GM10266 (cell line): ENCODE data around the gene ZFAND6.

Experiments used
- DNase-seq: peaks from one replicate; pipeline ENCODE4 v3.0.0; 2012; ENCODE audit errors: extremely low spot score
- CTCF ChIP-seq: IDR thresholded peaks from 2 replicates; pipeline ENCODE4 v1.5.1; 2012; ENCODE audit warnings: mild to moderate bottlenecking, low read depth; ENCODE audit not compliant: control insufficient read depth, insufficient read depth; ENCODE audit errors: missing control alignments

The ZFAND6 gene

GRCh38 chr15:80179025-80179759 is 119.7 kb downstream of the ZFAND6 start:
- no peak for DNase-seq
- TF ChIP-seq CTCF = no peak

GRCh38 chr15:80179935-80180334 is 120.5 kb downstream of the ZFAND6 start:
- DNase-seq = no peak
- TF ChIP-seq CTCF = no peak

GRCh38 chr15:80180468-80180867 is 121.0 kb downstream of the ZFAND6 start:
- DNase-seq = no peak
- no peak for TF ChIP-seq CTCF

DNA sequence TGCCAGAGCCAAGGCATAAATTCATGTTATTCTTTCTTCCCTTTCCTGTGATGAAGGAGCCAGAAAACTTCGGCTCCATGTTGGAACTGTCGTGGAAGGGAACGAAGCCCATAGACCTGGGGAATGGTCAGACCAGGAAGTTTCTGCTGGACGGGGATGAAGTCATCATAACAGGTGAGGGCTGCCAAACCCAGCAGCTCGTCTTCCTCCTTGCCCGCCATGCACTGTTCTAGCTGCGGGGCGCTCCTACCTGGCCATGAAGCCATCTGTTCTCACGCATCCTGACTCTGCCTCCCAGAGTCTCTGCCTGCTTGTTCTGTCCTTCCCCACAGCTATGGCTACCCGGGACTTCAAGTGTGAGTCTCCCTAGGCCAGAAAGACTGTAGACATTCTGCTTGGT is 121.5 kb downstream of the ZFAND6 start:
- TF ChIP-seq CTCF = no peak
- no peak for DNase-seq

DNA sequence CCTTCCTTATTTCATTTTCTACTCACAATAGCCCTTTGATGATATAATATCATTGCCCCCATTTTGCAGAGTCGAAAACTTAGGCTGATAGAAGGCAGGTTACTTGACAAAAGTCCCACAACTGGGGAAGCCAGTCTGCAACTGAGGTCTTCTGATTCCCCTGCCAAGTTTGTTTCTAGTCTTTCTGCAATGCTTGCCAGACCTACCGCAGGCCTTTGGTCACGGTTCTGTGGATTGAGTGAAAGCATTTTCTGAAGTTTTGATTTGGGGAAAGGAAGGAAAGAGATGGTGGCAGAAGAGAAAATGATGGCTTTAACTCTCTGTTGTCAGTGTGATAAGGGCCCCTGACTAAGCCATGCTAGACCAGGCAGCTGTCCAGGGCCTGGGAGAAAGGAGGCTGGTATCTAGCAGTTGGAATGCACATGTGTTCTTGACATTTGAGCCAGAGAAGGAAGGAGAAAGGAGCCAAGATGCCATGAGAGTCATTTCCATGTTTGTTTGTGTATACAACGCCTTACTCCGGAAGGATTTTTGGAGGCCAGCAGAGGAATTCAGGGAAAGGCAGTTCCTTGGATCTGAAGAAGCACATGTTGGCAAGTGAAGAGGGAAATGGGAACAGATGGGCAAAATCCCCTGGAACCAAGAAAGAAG is 123.3 kb downstream of the ZFAND6 start:
- DNase-seq = no peak
- no peak for TF ChIP-seq CTCF

GRCh38 chr15:80183306-80183705 is 123.8 kb downstream of the ZFAND6 start:
- DNase-seq = no peak
- TF ChIP-seq CTCF = no peak

DNA sequence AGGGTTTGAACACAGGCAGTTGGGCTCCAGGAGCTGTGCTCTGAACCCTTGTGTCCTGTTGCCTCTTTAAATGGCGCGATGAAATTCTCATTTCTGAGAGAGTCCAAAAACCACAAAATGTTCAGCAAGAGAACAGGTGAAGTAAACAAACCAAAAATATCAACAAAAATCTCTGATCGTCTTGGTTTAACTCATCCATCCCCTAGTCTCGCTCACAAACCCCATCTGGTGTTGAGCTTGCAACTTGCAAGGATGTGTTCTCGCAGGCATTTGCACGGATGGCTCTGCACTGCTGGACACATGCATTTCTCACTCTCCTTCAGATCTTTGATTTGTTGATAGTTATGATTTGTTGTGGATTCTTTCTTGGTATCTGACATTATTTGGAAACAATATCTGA is 124.4 kb downstream of the ZFAND6 start:
- no peak for DNase-seq
- no peak for TF ChIP-seq CTCF
